Endothelial cell of umbilical vein (primary cell): ENCODE results near the gene AP2A2. TPM values are rescaled to one million over a fixed set of nuclear protein-coding genes. Genes with fewer than 3 reads are reported as not detected.

Experiments used
- BruUV-seq: library from RNA; stranded (reverse); fragments of 400-500 nt; replicated peaks from 2 replicates; lab custom pipeline; 2021; lab: Mats Ljungman, UMichigan
- CTCF ChIA-PET: fragments of 300-600, 350-600 bp; sonication (Branson Sonifier 250); formaldehyde crosslinking; loops from one replicate; lab custom pipeline; 2021; ENCODE audit warnings: antibody characterized with exemption, inconsistent platforms; lab: Charles Lee
- POLR2A ChIA-PET: fragments of 300-600, 350-600 bp; sonication (Branson Sonifier 250); formaldehyde crosslinking; loops from one replicate; lab custom pipeline; 2021; ENCODE audit warnings: antibody characterized with exemption, inconsistent platforms; lab: Charles Lee
- DNase-seq: peaks from one replicate; pipeline ENCODE4 v3.0.0-alpha.2; 2011; ENCODE audit warnings: low read depth, low spot score
- FAIRE-seq: peaks from 2 replicates; lab custom pipeline; 2011; peaks lifted over from hg19 to GRCh38; lab: Jason Lieb, UNC
- H2AFZ ChIP-seq: 2 replicates; pipeline ENCODE4 v1.6.0; 2012; ENCODE audit warnings: low read depth, low read length, control low read depth, inconsistent platforms
- H3K27ac ChIP-seq: 2 replicates; pipeline ENCODE4 v1.5.1; 2011; ENCODE audit warnings: low read depth, mild to moderate bottlenecking, control low read depth, low read length, moderate library complexity; ENCODE audit not compliant: insufficient read depth
- H3K27me3 ChIP-seq, 2 experiments: 2 replicates each; pipeline versions ENCODE4 v1.6.0 to v1.6.1; 2011; ENCODE audit warnings: low read length in 2 of 2, mixed read lengths in 1 of 2; ENCODE audit not compliant: control insufficient read depth in 2 of 2, insufficient read depth in 2 of 2
- H3K36me3 ChIP-seq, 2 experiments: 2 replicates in 1 of 2; 3 replicates in 1 of 2; pipeline ENCODE4 v1.5.1; 2011; ENCODE audit warnings: low read length in 2 of 2, mild to moderate bottlenecking in 1 of 2, moderate library complexity in 1 of 2; ENCODE audit not compliant: control insufficient read depth in 2 of 2, insufficient read depth in 2 of 2; ENCODE audit errors: extremely low read depth in 1 of 2
- H3K4me1 ChIP-seq: 3 replicates; pipeline ENCODE4 v1.5.1; 2011; ENCODE audit warnings: mild to moderate bottlenecking, low read length; ENCODE audit not compliant: control insufficient read depth, insufficient read depth; ENCODE audit errors: extremely low read depth
- H3K4me2 ChIP-seq: 2 replicates; pipeline ENCODE4 v1.6.1; 2011; ENCODE audit warnings: low read length, control low read depth, mixed read lengths; ENCODE audit not compliant: insufficient read depth
- H3K4me3 ChIP-seq, 3 experiments: fragments of 200-600 bp in 1 of 3; sonication (generic), shearing (Covaris generic) in 1 of 3; replicated peaks in 1 of 3; 2 replicates each; pipeline ENCODE4 v1.5.1; 2011 to 2016; ENCODE audit warnings: control low read depth in 3 of 3, low read length in 3 of 3, mild to moderate bottlenecking in 2 of 3, inconsistent platforms in 1 of 3, low read depth in 1 of 3, moderate library complexity in 1 of 3; ENCODE audit not compliant: insufficient read depth in 1 of 3
- H3K79me2 ChIP-seq: 2 replicates; pipeline ENCODE4 v1.6.0; 2012; ENCODE audit warnings: low read length, inconsistent platforms; ENCODE audit not compliant: control insufficient read depth, insufficient read depth
- H3K9ac ChIP-seq: replicated peaks from 2 replicates; pipeline ENCODE3; 2011; ENCODE audit warnings: low read length, control low read depth; ENCODE audit not compliant: insufficient read depth; ENCODE audit errors: extremely low read depth
- H3K9me1 ChIP-seq: replicated peaks from 3 replicates; pipeline ENCODE4 v1.6.0; 2011; ENCODE audit warnings: mild to moderate bottlenecking, low read length; ENCODE audit not compliant: control insufficient read depth, insufficient read depth; ENCODE audit errors: extremely low read depth
- H3K9me3 ChIP-seq: replicated peaks from 2 replicates; pipeline ENCODE4 v1.5.1; 2012; ENCODE audit warnings: low read length, inconsistent platforms; ENCODE audit not compliant: control insufficient read depth, insufficient read depth
- H4K20me1 ChIP-seq: replicated peaks from 2 replicates; pipeline ENCODE3; 2011; ENCODE audit warnings: mild to moderate bottlenecking, low read length; ENCODE audit not compliant: control insufficient read depth, insufficient read depth; ENCODE audit errors: extremely low read depth
- EZH2 ChIP-seq: IDR thresholded peaks from 2 replicates; pipeline ENCODE4 v1.6.1; 2012; ENCODE audit warnings: borderline replicate concordance, low read depth, mild to moderate bottlenecking, moderate library complexity, low read length, inconsistent platforms; ENCODE audit not compliant: severe bottlenecking
- FOS ChIP-seq: IDR thresholded peaks from 2 replicates; pipeline ENCODE4 v1.6.1; 2011; ENCODE audit warnings: mild to moderate bottlenecking, low read length, moderate library complexity, borderline replicate concordance; ENCODE audit not compliant: insufficient read depth
- GATA2 ChIP-seq: IDR thresholded peaks from 2 replicates; pipeline ENCODE4 v1.7.0; 2011; ENCODE audit warnings: low read depth, mild to moderate bottlenecking, moderate library complexity, mixed read lengths, low read length; ENCODE audit not compliant: insufficient read length, insufficient read depth
- JUN ChIP-seq: IDR thresholded peaks from 2 replicates; pipeline ENCODE4 v1.6.1; 2011; ENCODE audit warnings: borderline replicate concordance, low read depth; ENCODE audit not compliant: insufficient read length, insufficient read depth
- MAX ChIP-seq: IDR thresholded peaks from 2 replicates; pipeline ENCODE4 v1.6.1; 2011; ENCODE audit not compliant: insufficient read depth, insufficient read length
- MYC ChIP-seq: IDR thresholded peaks from one replicate; pipeline ENCODE4 v1.6.1; 2011; ENCODE audit warnings: mild to moderate bottlenecking, low read depth, low read length
- POLR2A ChIP-seq: IDR thresholded peaks from 2 replicates; pipeline ENCODE4 v1.6.1; 2012; ENCODE audit warnings: low read depth, mild to moderate bottlenecking, control low read depth, low read length
- POLR2AphosphoS5 ChIP-seq: IDR thresholded peaks from 2 replicates; pipeline ENCODE4 v1.6.1; 2012; ENCODE audit warnings: low read depth, mild to moderate bottlenecking, control low read depth, low read length, moderate library complexity; ENCODE audit not compliant: insufficient read depth
- dilution Hi-C: fragments of 300-500 bp; cut with MboI; formaldehyde crosslinking; loops from one replicate; pipeline ENCODE4 v1.15.0; 2019; ENCODE audit warnings: low sequenced_read_pairs; ENCODE audit not compliant: extremely low pct_ligation_motif_present
- intact Hi-C: fragments of 100-400 bp; cut with micrococcal nuclease; formaldehyde crosslinking; loops from one replicate; pipeline ENCODE4 v1.10.0; 2022
- polyA plus RNA-seq, 4 experiments: library from polyadenylated mRNA; depleted of rRNA in 3 of 4; stranded (reverse) in 3 of 4; unstranded in 1 of 4; fragments of >200 nt; gene quantifications; 2 replicates each; pipeline versions ENCODE4 v1.2.1 to v1.2.3, GENCODE V29; 2011 to 2012; ENCODE audit warnings: missing spikeins in 1 of 4
- total RNA-seq: library from RNA; stranded (reverse); gene quantifications from 2 replicates; pipeline ENCODE4 v1.2.3, GENCODE V29; 2021
- TF ChIP-seq, protein P1 (sequence below), 2 donors: IDR thresholded peaks; 1 replicate in 1 of 2; 2 replicates in 1 of 2; pipeline ENCODE4 v1.5.1; 2011; ENCODE audit warnings: low read length in 2 of 2, mild to moderate bottlenecking in 2 of 2, moderate library complexity in 2 of 2, control low read depth in 1 of 2, inconsistent platforms in 1 of 2, low read depth in 1 of 2; ENCODE audit not compliant: insufficient read depth in 1 of 2; ENCODE audit errors: extremely low read depth in 1 of 2

Gene AP2A2
- total and polyA plus RNA-seq, 2 donors (not counting 3 experiments of a cell fraction or from before 2014, with no cell fraction given), result 89.5 to 92.6 TPM

DNA sequence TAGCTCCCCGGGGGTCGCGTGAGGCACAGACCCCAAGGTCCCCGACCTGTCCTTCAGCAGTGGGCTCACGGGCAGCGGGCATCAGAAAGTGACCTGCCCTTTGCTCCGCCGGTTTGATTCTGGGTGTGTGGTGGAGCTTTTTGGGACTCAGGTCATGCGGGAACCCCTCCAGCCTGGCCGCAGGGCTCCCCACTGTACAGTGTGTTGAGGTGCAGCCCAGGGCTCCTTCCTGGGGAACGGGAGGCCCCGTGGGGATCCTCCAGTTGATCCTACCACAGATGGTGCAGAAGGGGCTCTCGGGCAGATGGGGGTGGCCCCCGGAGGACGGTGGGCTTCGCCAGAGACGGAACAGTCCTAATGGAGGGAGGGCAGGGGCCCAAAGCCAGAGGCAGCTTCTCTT lies 86.6 kb downstream of the AP2A2 start:
- no TSS peak for BruUV-seq
- TF ChIP-seq, protein P1, sequence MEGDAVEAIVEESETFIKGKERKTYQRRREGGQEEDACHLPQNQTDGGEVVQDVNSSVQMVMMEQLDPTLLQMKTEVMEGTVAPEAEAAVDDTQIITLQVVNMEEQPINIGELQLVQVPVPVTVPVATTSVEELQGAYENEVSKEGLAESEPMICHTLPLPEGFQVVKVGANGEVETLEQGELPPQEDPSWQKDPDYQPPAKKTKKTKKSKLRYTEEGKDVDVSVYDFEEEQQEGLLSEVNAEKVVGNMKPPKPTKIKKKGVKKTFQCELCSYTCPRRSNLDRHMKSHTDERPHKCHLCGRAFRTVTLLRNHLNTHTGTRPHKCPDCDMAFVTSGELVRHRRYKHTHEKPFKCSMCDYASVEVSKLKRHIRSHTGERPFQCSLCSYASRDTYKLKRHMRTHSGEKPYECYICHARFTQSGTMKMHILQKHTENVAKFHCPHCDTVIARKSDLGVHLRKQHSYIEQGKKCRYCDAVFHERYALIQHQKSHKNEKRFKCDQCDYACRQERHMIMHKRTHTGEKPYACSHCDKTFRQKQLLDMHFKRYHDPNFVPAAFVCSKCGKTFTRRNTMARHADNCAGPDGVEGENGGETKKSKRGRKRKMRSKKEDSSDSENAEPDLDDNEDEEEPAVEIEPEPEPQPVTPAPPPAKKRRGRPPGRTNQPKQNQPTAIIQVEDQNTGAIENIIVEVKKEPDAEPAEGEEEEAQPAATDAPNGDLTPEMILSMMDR (IDR thresholded peaks at IDR 0.05; ENCODE audit: extremely low read depth in 1 of 2, insufficient read depth in 1 of 2, low read depth in 1 of 2, low read length in 2 of 2), result no peak
- no peak for TF ChIP-seq GATA2
- no peak for TF ChIP-seq MAX
- TF ChIP-seq JUN, result no peak
- no peak for TF ChIP-seq MYC
- TF ChIP-seq POLR2A, result no peak
- TF ChIP-seq FOS, result no peak
- no peak for TF ChIP-seq POLR2AphosphoS5
- no peak for TF ChIP-seq EZH2
- Histone ChIP-seq H3K4me1 (no peaks in the 10 kb centered on the region), H3K27ac (no peak overlapping the region), H3K9ac (no peak overlapping the region), H3K4me3 (no peak overlapping the region), H3K36me3 (peaks cover 11 to 35% of the 10 kb centered on the region in 2 experiments), H2AFZ (no peak overlapping the region), H3K27me3 (no peaks in the 10 kb centered on the region), H3K79me2 (no peaks in the 10 kb centered on the region), H3K9me3 (no peaks in the 10 kb centered on the region), H3K9me1 (no peaks in the 10 kb centered on the region), H3K4me2 (no peak overlapping the region), H4K20me1 (no peaks in the 10 kb centered on the region)
- POLR2A ChIA-PET, result interaction anchor here (0.6 kb wide), 1 partner anchor 66 kb away, joined by 11 read pairs; no protein-coding TSS in a partner anchor
- intact Hi-C loops (no loop called here), dilution Hi-C loops (no loop called here)
- no peak for FAIRE-seq
- no peak for DNase-seq
- CTCF ChIA-PET, result no interaction called here
